Sigmoid colon (tissue), 3 donors: ENCODE measurements around the gene ALPP.

Experiments used
- CTCF ChIP-seq, 4 experiments: fragments of 450-650 bp in 3 of 4; fragments of 200-600 bp in 1 of 4; IDR thresholded peaks; one replicate each; pipeline ENCODE4 v1.5.1; 2016 to 2019; ENCODE audit warnings: antibody characterized with exemption in 4 of 4, mild to moderate bottlenecking in 3 of 4, moderate library complexity in 2 of 4
- POLR2A ChIP-seq, 2 donors: fragments of 450-650 bp; IDR thresholded peaks; one replicate each; pipeline ENCODE4 v1.6.1; 2016; ENCODE audit warnings: antibody characterized with exemption in 2 of 2, mild to moderate bottlenecking in 2 of 2, moderate library complexity in 2 of 2

- TF ChIP-seq CTCF (IDR thresholded peaks at IDR 0.05) = no peak
- TF ChIP-seq POLR2A (IDR thresholded peaks at IDR 0.05) = no peak
These were observed 18.1 kb downstream of the ALPP start for GRCh38 chr2:232396683-232397082.
